Nephron progenitor cell (in vitro differentiated cells): ENCODE measurements around the gene RASL11B.

Experiments used
- DNase-seq: peaks from one replicate; pipeline ENCODE4 v3.0.0; 2021
- H3K27ac Mint-ChIP-seq: 2 replicates; pipeline ENCODE4 v1.8.0; 2021; ENCODE audit warnings: mild to moderate bottlenecking, moderate library complexity, mixed read lengths
- H3K27me3 Mint-ChIP-seq: 2 replicates; pipeline ENCODE4 v1.8.0; 2021; ENCODE audit warnings: mild to moderate bottlenecking, low read depth, mixed read lengths; ENCODE audit not compliant: poor library complexity
- H3K36me3 Mint-ChIP-seq: 2 replicates; pipeline ENCODE4 v1.8.0; 2021; ENCODE audit warnings: low read depth, mixed read lengths
- H3K4me1 Mint-ChIP-seq: 2 replicates; pipeline ENCODE4 v1.8.0; 2021; ENCODE audit warnings: mixed read lengths
- H3K4me3 Mint-ChIP-seq: 2 replicates; pipeline ENCODE4 v1.8.0; 2021; ENCODE audit warnings: mild to moderate bottlenecking, moderate library complexity, mixed read lengths
- H3K9me3 Mint-ChIP-seq: 2 replicates; pipeline ENCODE4 v1.8.0; 2021; ENCODE audit warnings: mild to moderate bottlenecking, moderate library complexity, mixed read lengths
- CTCF ChIP-seq: fragments of 200-600 bp; sonication (generic); IDR thresholded peaks from 2 replicates; pipeline ENCODE4 v1.5.0; 2021; ENCODE audit warnings: antibody characterized with exemption

RASL11B gene

GRCh38 chr4:52861879-52862616 lies at the start of gene RASL11B:
TSS of gene RASL11B (plus strand) at chr4:52862317. CDS start at chr4:52862508, 191 bp downstream.
- H3K36me3 Mint-ChIP-seq, result peaks cover 52% of the 10 kb centered on the region
- H3K4me3 Mint-ChIP-seq, result peak within 1 kb of the TSS; percentile 91
- H3K4me1 Mint-ChIP-seq, result peaks cover 57% of the 10 kb centered on the region
- peak; percentile 93 for DNase-seq
- peak; percentile 26 for TF ChIP-seq CTCF
- H3K9me3 Mint-ChIP-seq, result peaks cover 24% of the 10 kb centered on the region
- peaks cover 4% of the 10 kb centered on the region for H3K27me3 Mint-ChIP-seq
- peak within 1 kb of the TSS; percentile 87 for H3K27ac Mint-ChIP-seq

- H3K9me3 Mint-ChIP-seq, result peaks cover 18% of the 10 kb centered on the region
- no peak for DNase-seq
- no peaks in the 10 kb centered on the region for H3K4me1 Mint-ChIP-seq
- TF ChIP-seq CTCF, result no peak
- no peak overlapping the region for H3K4me3 Mint-ChIP-seq
- no peak overlapping the region for H3K27ac Mint-ChIP-seq
- H3K36me3 Mint-ChIP-seq, result peaks cover 5% of the 10 kb centered on the region
- peaks cover 3% of the 10 kb centered on the region for H3K27me3 Mint-ChIP-seq
Observed at GRCh38 chr4:52813546-52813945, 48.6 kb upstream of the RASL11B start.

GRCh38 chr4:52822583-52822971 lies 39.5 kb upstream of the RASL11B start:
- TF ChIP-seq CTCF, result no peak
- H3K4me3 Mint-ChIP-seq, result no peak overlapping the region
- DNase-seq, result no peak
- H3K27ac Mint-ChIP-seq, result no peak overlapping the region
- no peaks in the 10 kb centered on the region for H3K36me3 Mint-ChIP-seq
- peaks cover 9% of the 10 kb centered on the region for H3K9me3 Mint-ChIP-seq
- peaks cover 3% of the 10 kb centered on the region for H3K27me3 Mint-ChIP-seq
- H3K4me1 Mint-ChIP-seq, result peaks cover 29% of the 10 kb centered on the region

GRCh38 chr4:52822972-52823701 lies 39.0 kb upstream of the RASL11B start:
- TF ChIP-seq CTCF, result no peak
- H3K4me1 Mint-ChIP-seq, result peaks cover 29% of the 10 kb centered on the region

GRCh38 chr4:52823702-52824092 lies 38.4 kb upstream of the RASL11B start:
- Mint-ChIP-seq H3K27me3 (peaks cover 3% of the 10 kb centered on the region), H3K9me3 (peaks cover 6% of the 10 kb centered on the region), H3K36me3 (no peaks in the 10 kb centered on the region), H3K4me1 (peaks cover 29% of the 10 kb centered on the region), H3K4me3 (no peak overlapping the region), H3K27ac (peak overlapping the region; percentile 83)
- TF ChIP-seq CTCF, result no peak
- DNase-seq, result no peak

More at GRCh38 chr4:52822972-52823701, 39.0 kb upstream of the RASL11B start:
- H3K27ac Mint-ChIP-seq, result no peak overlapping the region
- DNase-seq, result no peak
- H3K27me3 Mint-ChIP-seq, result peaks cover 3% of the 10 kb centered on the region
- no peak overlapping the region for H3K4me3 Mint-ChIP-seq
- peaks cover 6% of the 10 kb centered on the region for H3K9me3 Mint-ChIP-seq
- H3K36me3 Mint-ChIP-seq, result no peaks in the 10 kb centered on the region
